Peyer's patch (tissue), 4 donors: Measurements from ENCODE around the gene RNF41.
"Not testable (repeated sequence)": the region's sequence is repeated elsewhere in the genome, so short reads cannot be mapped to it uniquely, and the experiment has no call there.

Source experiments
- CTCF ChIP-seq, 6 experiments: fragments of 450-650 bp in 4 of 6; fragments of 200-600 bp in 2 of 6; sonication (generic) in 1 of 6; IDR thresholded peaks; one replicate each; pipeline ENCODE4 v1.5.1; 2017 to 2019; ENCODE audit warnings: antibody characterized with exemption in 6 of 6, mild to moderate bottlenecking in 3 of 6, moderate library complexity in 1 of 6
- POLR2A ChIP-seq, 2 donors: fragments of 450-650 bp; IDR thresholded peaks; one replicate each; pipeline ENCODE4 v1.5.1; 2017; ENCODE audit warnings: antibody characterized with exemption in 2 of 2, mild to moderate bottlenecking in 2 of 2, moderate library complexity in 2 of 2

DNA sequence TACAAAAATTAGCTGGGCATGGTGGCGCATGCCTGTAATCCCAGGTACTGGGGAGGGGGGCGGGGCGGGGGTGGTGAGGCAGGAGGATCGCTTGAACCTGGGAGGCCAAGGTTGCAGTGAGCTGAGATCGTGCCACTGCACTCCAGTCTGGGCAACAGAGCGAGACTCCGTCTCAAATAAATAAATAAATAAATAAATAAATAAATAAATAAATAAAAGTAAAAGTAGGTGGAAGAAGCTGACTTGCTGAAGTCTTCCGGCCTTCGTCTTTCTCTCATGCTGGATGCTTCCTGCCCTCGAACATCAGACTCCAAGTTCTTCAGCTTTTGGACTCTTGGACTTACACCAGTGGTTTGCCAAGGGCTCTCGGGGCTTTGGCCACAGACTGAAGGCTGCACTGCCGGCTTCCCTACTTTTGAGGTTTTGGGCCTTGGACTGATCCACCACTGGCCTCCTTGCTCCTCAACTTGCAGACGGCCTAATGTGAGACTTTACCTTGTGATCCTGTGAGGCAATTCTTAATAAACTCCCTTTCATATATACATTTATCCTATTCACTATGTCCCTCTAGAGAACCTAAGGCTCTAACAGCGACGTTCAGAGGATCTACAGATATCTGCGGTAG lies 44.5 kb upstream of the RNF41 start:
- TF ChIP-seq CTCF, POLR2A (IDR thresholded peaks at IDR 0.05): not testable (repeated sequence)
